A549 treated with Mapracorat at 1 μM for 4 hours (cell line): Measurements from ENCODE around the gene TAF13. TPM values are rescaled to one million over a fixed set of nuclear protein-coding genes. Genes with fewer than 3 reads are reported as not detected.

Experiments used
- total RNA-seq: library from RNA; stranded (reverse); fragments of 200-300 nt; extraction: Qiagen RNA extraction; gene quantifications from 5 replicates; pipeline ENCODE4 v1.2.3, GENCODE V29; 2022

Gene TAF13
- 24.8 to 31.8 TPM (median 26.3 TPM) in 5 replicates for total RNA-seq

DNA sequence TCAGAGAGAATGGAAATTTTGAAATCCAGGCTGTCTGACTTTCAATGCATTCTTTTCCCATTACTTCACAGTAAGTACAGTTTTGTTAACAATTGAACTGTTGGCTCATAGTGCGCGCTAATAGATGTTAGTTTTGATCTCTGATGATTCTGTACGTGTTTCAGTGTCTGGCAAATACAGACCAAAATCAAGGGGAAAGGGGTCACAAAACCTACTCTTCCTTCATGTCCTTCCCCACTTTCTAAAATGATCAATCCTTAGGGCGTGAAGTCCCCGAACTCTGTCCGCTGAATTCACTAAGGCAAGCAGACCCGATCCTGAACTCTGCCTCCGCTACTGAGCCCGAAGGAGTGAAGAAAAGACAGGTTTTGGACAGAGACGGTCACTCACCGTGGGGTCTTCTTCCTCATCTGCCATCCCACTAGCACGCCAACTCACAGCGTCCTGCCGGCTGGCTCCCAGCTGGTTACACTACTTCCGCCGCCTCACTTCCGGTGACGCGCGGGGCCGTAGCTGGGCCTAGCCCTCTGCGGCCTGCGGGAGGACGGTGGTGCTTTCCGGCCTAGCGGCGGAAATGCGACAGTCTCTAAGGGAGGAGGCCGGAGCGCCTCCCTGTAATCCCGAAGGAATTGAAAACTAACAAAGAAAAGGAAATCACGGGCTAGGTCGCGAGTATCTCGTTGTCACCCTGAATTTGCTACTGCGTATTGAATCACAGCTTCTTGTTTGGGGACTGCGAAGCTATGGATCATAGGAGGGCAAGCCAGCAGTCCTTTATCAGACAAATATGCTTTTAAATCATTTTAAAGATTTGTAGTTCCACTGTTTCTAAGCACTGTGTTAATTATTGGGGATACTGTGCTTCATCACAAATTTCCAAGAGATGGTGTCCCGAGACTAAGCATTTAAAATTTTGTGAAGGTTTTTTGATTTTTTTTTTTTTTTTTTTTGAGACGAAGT lies at the start of gene TAF13:
TAF13 (minus strand) TSS at position 473 of the 960 bp plus-strand sequence; CDS start at position 417, 56 bp downstream.

DNA sequence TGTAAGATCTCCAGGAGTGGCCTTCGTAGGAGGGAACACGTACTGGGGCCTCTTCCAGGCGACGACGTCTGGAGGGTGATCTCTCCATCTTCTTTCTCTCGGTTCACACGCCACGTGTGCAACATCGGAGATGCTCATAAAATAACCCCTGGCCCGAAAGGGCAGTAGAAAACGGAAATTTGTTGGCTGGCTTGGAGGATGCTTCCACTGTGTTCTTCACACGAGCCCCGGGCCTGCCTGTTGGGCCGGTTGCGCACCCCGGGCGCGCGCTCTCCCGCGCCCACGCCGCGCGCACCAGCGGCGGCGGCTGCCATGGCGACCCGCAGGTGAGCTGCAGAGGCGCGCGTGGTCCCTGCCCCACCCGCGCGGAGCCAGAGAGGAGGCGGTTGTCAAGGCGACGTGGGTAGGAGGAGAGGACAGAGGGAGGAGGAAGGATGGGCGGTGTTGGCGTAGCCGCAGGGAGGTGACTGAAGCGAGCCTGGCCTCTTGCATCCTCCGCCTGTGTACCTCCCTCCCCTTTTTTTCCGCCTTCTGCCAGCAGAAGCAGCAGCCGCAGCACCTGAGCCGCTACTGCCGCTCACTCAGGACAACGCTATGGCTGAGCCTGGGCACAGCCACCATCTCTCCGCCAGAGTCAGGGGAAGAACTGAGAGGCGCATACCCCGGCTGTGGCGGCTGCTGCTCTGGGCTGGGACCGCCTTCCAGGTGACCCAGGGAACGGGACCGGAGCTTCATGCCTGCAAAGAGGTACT lies 38.0 kb upstream of the TAF13 start, which contains the start of gene ELAPOR1:
ELAPOR1 (plus strand) TSS at position 526 of the 752 bp plus-strand sequence; CDS start at position 595, 69 bp downstream.

GRCh38 chr1:109090196-109091077 lies 14.6 kb upstream of the TAF13 start, which contains the start of gene TMEM167B:
TSS of gene TMEM167B (plus strand) at chr1:109090764. CDS start at chr1:109090873, 109 bp downstream.

GRCh38 chr1:109041621-109042468 lies 34.0 kb downstream of the TAF13 start, which contains the start of gene WDR47:
TSS of gene WDR47 (minus strand) at chr1:109042102. CDS start at chr1:109023512, 18,590 bp downstream.

Other genes starting within 250 kb of the TAF13 start
- gene AKNAD1, start 218.9 kb downstream of the TAF13 start, total RNA-seq, result 0.78 to 2.5 TPM (median 1.2 TPM) in 5 replicates
- gene GPSM2, start 199.0 kb downstream of the TAF13 start, total RNA-seq, result 16.5 to 21.9 TPM (median 20.1 TPM) in 5 replicates
- 14.1 to 16.5 TPM (median 15.0 TPM) in 5 replicates for gene CLCC1, start 112.5 kb downstream of the TAF13 start, total RNA-seq
- 7.0 to 9.4 TPM (median 8.6 TPM) in 5 replicates for gene WDR47, start 33.9 kb downstream of the TAF13 start, total RNA-seq
- 7.8 to 10.8 TPM (median 8.1 TPM) in 5 replicates for gene TMEM167B, start 14.8 kb upstream of the TAF13 start, total RNA-seq
- 0.34 to 0.63 TPM (median 0.55 TPM) in 5 replicates for gene ELAPOR1, start 38.1 kb upstream of the TAF13 start, total RNA-seq
- 87.3 to 99.1 TPM (median 90.1 TPM) in 5 replicates for gene SARS1, start 137.9 kb upstream of the TAF13 start, total RNA-seq
- gene CELSR2, start 173.5 kb upstream of the TAF13 start, total RNA-seq, result 3.3 to 5.5 TPM (median 5.1 TPM) in 5 replicates
- 16.3 to 25.3 TPM (median 22.6 TPM) in 5 replicates for gene PSRC1, start 207.1 kb upstream of the TAF13 start, total RNA-seq
- gene MYBPHL, start 231.0 kb upstream of the TAF13 start, total RNA-seq, result 0.25 TPM in 1 of 5 replicates, not detected in the others